Esophagus squamous epithelium (tissue), 4 donors: ENCODE results near the gene RAB37.

ENCODE experiments used
- CTCF ChIP-seq, 6 experiments: fragments of 450-650 bp in 4 of 6; fragments of 200-600 bp in 2 of 6; sonication (generic) in 2 of 6; IDR thresholded peaks; one replicate each; pipeline ENCODE4 v1.5.1; 2016 to 2019; ENCODE audit warnings: antibody characterized with exemption in 6 of 6, mild to moderate bottlenecking in 4 of 6, moderate library complexity in 4 of 6
- POLR2A ChIP-seq, 4 donors: fragments of 450-650 bp; IDR thresholded peaks; one replicate each; pipeline ENCODE4 v1.6.1; 2017; ENCODE audit warnings: antibody characterized with exemption in 4 of 4, mild to moderate bottlenecking in 4 of 4, moderate library complexity in 3 of 4

GRCh38 chr17:74725111-74725510 lies 11.9 kb upstream of the RAB37 start:
- TF ChIP-seq POLR2A (IDR thresholded peaks at IDR 0.05) = no peak
- no peak for TF ChIP-seq CTCF (IDR thresholded peaks at IDR 0.05)
